GM13977 (cell line): ENCODE measurements around the gene TUBA3E.
"Not testable (repeated sequence)": the region's sequence is repeated elsewhere in the genome, so short reads cannot be mapped to it uniquely, and the experiment has no call there.

Experiments
- DNase-seq: peaks from one replicate; pipeline ENCODE4 v3.0.0; 2012; ENCODE audit warnings: low spot score
- CTCF ChIP-seq: IDR thresholded peaks from 2 replicates; pipeline ENCODE4 v1.5.1; 2012; ENCODE audit warnings: mild to moderate bottlenecking, control low read depth; ENCODE audit not compliant: insufficient read depth; ENCODE audit errors: extremely low read depth, missing control alignments
- in situ Hi-C: fragments of 300-500 bp; cut with MboI; formaldehyde crosslinking; loops from one replicate; pipeline ENCODE4 v1.12.0; 2022; ENCODE audit warnings: low sequenced_read_pairs, low pct_unique_long_range_greater_than_20kb, mixed read lengths, inconsistent platforms; ENCODE audit not compliant: unreplicated experiment

The TUBA3E gene

GRCh38 chr2:130156624-130157004 is 41.6 kb downstream of the TUBA3E start:
- in situ Hi-C loops, result loop anchor here (25.0 kb wide), 1 partner anchor 156 kb away; no protein-coding TSS in a partner anchor
- TF ChIP-seq CTCF, result no peak

GRCh38 chr2:130155956-130156623 is 42.1 kb downstream of the TUBA3E start:
- DNase-seq, result peak; percentile 49
- in situ Hi-C loops, result loop anchor here (25.0 kb wide), 1 partner anchor 156 kb away; no protein-coding TSS in a partner anchor
- peak; percentile 70 for TF ChIP-seq CTCF

More at GRCh38 chr2:130156624-130157004, 41.6 kb downstream of the TUBA3E start:
- no peak for DNase-seq

- TF ChIP-seq CTCF, result no peak
- no peak for DNase-seq
- in situ Hi-C loops, result loop anchor here (25.0 kb wide), 1 partner anchor 157 kb away; no protein-coding TSS in a partner anchor
These were observed 43.2 kb downstream of the TUBA3E start for GRCh38 chr2:130154773-130155765.

GRCh38 chr2:130154423-130154770 is 43.8 kb downstream of the TUBA3E start:
- DNase-seq, result not testable (repeated sequence)
- in situ Hi-C loops, result loop anchor here (25.0 kb wide), 1 partner anchor 158 kb away; no protein-coding TSS in a partner anchor

- in situ Hi-C loops, result loop anchor here (25.0 kb wide), 1 partner anchor 158 kb away; no protein-coding TSS in a partner anchor
- DNase-seq, result not testable (repeated sequence)
These were observed 44.4 kb downstream of the TUBA3E start for GRCh38 chr2:130153721-130154422.

- TF ChIP-seq CTCF, result no peak
- no peak for DNase-seq
- in situ Hi-C loops, result loop anchor here (25.0 kb wide), 1 partner anchor 159 kb away; no protein-coding TSS in a partner anchor
These were observed 45.2 kb downstream of the TUBA3E start for GRCh38 chr2:130152816-130153595.

- in situ Hi-C loops, result loop anchor here (25.0 kb wide), 1 partner anchor 160 kb away; no protein-coding TSS in a partner anchor
- not testable (repeated sequence) for DNase-seq
These were observed 46.0 kb downstream of the TUBA3E start for GRCh38 chr2:130152136-130152815.

- in situ Hi-C loops, result loop anchor here (25.0 kb wide), 1 partner anchor 161 kb away; no protein-coding TSS in a partner anchor
- DNase-seq, result not testable (repeated sequence)
These were observed 47.1 kb downstream of the TUBA3E start for GRCh38 chr2:130151145-130151512.
